AG04450 (cell line): ENCODE data around the gene SPRED2. TPM values are rescaled to one million over a fixed set of nuclear protein-coding genes. Genes with fewer than 3 reads are reported as not detected.
"Not testable (repeated sequence)": the region's sequence is repeated elsewhere in the genome, so short reads cannot be mapped to it uniquely, and the experiment has no call there.

ENCODE experiments used
- CTCF ChIA-PET: fragments of 300-600, 350-600 bp; formaldehyde crosslinking; extraction: SDS; loops from one replicate; lab custom pipeline; 2022; ENCODE audit warnings: antibody characterized with exemption, inconsistent platforms; lab: Charles Lee
- POLR2A ChIA-PET: fragments of 350-600 bp; formaldehyde crosslinking; extraction: SDS; loops from one replicate; lab custom pipeline; 2021; ENCODE audit warnings: antibody characterized with exemption, inconsistent platforms; lab: Yijun Ruan, JAX
- DNase-seq: peaks from one replicate; pipeline ENCODE4 v3.0.0-alpha.2; 2011; ENCODE audit warnings: low read depth, low spot score
- H3K27ac ChIP-seq: one replicate; pipeline ENCODE4 v1.5.1; 2012; ENCODE audit warnings: low read depth, low read length, control low read depth
- H3K27me3 ChIP-seq: one replicate; pipeline ENCODE4 v1.6.0; 2012; ENCODE audit warnings: low read length; ENCODE audit not compliant: control insufficient read depth, insufficient read depth
- H3K4me3 ChIP-seq: 2 replicates; pipeline ENCODE4 v1.5.1; 2011; ENCODE audit warnings: mild to moderate bottlenecking, low read depth, low read length, control low read depth
- H3K9me3 ChIP-seq: 2 replicates; pipeline ENCODE4 v1.5.1; 2012; ENCODE audit warnings: low read length; ENCODE audit not compliant: control insufficient read depth, insufficient read depth
- polyA plus RNA-seq: library from polyadenylated mRNA; depleted of rRNA; stranded (reverse); fragments of >200 nt; gene quantifications from 2 replicates; pipeline ENCODE4 v1.2.3, GENCODE V29; 2011
- TF ChIP-seq, protein P1 (sequence below): IDR thresholded peaks from 2 replicates; pipeline ENCODE4 v1.5.1; 2011; ENCODE audit warnings: low read depth, low read length, control low read depth, inconsistent platforms

SPRED2 gene
- polyA plus RNA-seq, 1 experiment = 18.6 TPM

DNA sequence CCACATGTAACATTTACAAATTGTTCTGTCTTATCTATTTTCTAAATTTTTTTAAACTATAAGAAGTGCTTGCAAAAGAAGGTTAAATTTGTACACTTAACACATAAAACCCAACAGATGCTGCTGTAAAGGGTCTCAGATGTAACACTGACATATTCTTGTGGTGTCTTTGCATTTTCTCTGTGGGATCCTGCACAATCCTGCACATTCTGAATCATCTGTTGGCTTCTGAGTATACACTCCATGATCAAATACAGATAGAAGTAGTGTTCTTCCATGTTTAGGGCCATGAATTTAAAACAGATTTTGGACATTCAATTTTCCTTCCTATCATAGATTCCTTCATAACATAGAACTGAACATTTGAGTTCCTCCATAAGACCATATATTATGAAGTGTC is 89.0 kb downstream of the SPRED2 start:
- no peaks in the 10 kb centered on the region for H3K9me3 ChIP-seq
- ChIA-PET CTCF (no interaction called here), POLR2A (no interaction called here)
- no peak overlapping the region for H3K27ac ChIP-seq
- DNase-seq = no peak
- no peak overlapping the region for H3K4me3 ChIP-seq
- H3K27me3 ChIP-seq = no peaks in the 10 kb centered on the region
- TF ChIP-seq, protein P1, sequence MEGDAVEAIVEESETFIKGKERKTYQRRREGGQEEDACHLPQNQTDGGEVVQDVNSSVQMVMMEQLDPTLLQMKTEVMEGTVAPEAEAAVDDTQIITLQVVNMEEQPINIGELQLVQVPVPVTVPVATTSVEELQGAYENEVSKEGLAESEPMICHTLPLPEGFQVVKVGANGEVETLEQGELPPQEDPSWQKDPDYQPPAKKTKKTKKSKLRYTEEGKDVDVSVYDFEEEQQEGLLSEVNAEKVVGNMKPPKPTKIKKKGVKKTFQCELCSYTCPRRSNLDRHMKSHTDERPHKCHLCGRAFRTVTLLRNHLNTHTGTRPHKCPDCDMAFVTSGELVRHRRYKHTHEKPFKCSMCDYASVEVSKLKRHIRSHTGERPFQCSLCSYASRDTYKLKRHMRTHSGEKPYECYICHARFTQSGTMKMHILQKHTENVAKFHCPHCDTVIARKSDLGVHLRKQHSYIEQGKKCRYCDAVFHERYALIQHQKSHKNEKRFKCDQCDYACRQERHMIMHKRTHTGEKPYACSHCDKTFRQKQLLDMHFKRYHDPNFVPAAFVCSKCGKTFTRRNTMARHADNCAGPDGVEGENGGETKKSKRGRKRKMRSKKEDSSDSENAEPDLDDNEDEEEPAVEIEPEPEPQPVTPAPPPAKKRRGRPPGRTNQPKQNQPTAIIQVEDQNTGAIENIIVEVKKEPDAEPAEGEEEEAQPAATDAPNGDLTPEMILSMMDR = no peak

DNA sequence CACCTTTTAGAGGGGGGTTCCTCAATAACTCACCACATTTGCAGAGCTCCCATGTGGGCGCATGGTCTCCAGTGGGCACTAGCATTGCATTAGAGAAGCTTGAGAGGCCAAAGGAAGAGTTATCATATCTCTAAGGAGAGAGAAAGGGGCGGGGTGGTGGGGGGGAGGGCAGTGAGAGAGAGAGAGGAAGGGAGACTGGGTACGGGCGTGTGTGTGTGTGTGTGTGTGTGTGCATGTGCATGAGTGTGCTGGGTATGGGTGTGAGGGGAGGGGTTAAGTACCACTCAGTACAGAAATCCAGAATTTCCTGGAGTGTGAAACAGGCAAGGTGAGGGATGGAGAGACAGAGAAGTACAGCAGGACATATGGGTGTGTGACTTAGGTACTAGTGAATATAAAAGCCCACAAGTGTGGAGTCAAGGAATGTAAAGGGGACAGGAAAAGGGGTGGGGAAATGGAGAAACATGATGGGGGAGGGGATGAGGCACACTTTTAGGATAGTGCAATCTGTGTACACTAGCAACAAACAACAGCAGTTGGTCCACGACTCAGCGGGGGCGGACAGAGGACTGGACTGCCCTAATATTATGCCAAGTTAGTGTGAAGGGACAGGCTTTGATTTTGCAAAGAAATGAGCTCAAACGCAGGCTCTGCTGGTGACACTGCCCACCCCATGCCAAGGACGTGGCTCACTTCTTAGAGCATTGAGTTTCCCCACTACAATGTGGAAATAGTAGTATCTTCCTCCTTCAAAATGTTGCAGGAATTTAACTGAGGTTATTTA is 91.3 kb downstream of the SPRED2 start:
- TF ChIP-seq, protein P1 = no peak
- DNase-seq = no peak
- Histone ChIP-seq H3K27ac (no peak overlapping the region), H3K4me3 (no peak overlapping the region), H3K9me3 (no peaks in the 10 kb centered on the region), H3K27me3 (no peaks in the 10 kb centered on the region)
- CTCF ChIA-PET = interaction anchor here (1.6 kb wide), 1 partner anchor 9 kb away, joined by 7 read pairs; no protein-coding TSS in a partner anchor
- POLR2A ChIA-PET = no interaction called here

DNA sequence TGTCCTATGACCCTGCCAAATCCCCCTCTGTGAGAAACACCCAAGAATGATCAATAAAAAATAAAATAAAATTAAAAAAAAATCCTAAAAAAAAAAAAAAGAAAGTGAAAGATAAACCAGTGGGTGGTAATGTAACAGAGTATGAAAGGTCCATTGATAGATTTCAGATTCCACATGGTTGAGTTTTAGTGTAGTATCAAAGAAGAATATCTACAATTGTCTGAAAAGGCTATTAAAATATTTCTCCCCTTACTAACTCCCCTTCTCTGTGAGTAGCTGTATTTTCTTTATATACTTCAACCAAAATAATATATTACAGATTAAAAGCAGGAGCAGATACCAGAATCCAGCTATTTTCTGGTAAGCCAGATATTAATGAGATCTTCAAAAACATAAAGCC is 92.8 kb downstream of the SPRED2 start:
- H3K4me3 ChIP-seq = no peak overlapping the region
- POLR2A ChIA-PET = no interaction called here
- H3K27me3 ChIP-seq = no peaks in the 10 kb centered on the region
- TF ChIP-seq, protein P1 = no peak
- H3K9me3 ChIP-seq = no peaks in the 10 kb centered on the region
- no peak overlapping the region for H3K27ac ChIP-seq
- DNase-seq = no peak
- CTCF ChIA-PET = interaction anchor here (1.6 kb wide), 1 partner anchor 11 kb away, joined by 7 read pairs; no protein-coding TSS in a partner anchor

DNA sequence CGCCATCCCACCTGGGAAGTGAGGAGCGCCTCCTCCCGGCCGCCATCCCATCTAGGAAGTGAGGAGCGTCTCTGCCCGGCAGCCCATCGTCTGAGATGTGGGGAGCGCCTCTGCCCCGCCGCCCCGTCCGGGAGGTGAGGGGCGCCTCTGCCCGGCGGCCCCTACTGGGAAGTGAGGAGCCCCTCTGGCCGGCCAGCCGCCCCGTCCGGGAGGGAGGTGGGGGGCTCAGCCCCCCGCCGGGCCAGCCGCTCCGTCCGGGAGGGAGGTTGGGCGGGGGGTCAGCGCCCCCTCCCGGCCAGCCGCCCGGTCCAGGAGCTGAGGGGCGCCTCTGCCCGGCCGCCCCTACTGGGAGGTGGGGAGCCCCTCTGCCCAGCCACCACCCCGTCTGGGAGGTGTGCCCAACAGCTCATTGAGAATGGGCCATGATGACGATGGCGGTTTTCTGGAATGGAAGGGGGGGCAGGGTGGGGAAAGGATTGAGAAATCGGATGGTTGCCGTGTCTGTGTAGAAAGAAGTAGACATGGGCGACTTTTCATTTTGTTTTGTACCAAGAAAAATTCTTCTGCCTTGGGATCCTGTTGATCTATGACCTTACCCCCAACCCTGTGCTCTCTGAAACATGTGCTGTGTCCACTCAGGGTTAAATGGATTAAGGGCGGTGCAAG is 93.4 kb downstream of the SPRED2 start:
- H3K4me3 ChIP-seq, H3K9me3 ChIP-seq, POLR2A ChIA-PET, H3K27ac ChIP-seq, H3K27me3 ChIP-seq, DNase-seq: not testable (repeated sequence)
- CTCF ChIA-PET = interaction anchor here (0.7 kb wide), 1 partner anchor 74 kb away, joined by 3 read pairs; no protein-coding TSS in a partner anchor

DNA sequence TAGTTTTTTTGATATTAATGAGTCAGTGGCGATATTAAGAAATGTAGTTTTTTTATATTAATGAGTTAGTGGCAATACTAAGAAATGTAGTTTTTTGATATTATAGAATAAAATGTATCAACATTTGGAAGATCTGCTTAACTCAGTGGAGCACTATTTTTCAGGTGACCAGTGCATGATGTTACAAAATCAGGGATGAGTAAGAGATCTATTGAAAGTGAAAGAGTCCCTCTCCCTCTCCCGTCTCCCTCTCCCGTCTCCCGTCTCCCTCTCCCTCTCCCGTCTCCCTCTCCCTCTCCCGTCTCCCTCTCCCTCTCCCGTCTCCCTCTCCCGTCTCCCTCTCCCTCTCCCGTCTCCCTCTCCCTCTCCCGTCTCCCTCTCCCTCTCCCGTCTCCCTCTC is 94.5 kb downstream of the SPRED2 start:
- H3K4me3 ChIP-seq, H3K27ac ChIP-seq, DNase-seq, H3K9me3 ChIP-seq, POLR2A ChIA-PET, H3K27me3 ChIP-seq: not testable (repeated sequence)
- CTCF ChIA-PET = interaction anchor here (0.6 kb wide), 1 partner anchor 180 kb away, joined by 3 read pairs; no protein-coding TSS in a partner anchor

DNA sequence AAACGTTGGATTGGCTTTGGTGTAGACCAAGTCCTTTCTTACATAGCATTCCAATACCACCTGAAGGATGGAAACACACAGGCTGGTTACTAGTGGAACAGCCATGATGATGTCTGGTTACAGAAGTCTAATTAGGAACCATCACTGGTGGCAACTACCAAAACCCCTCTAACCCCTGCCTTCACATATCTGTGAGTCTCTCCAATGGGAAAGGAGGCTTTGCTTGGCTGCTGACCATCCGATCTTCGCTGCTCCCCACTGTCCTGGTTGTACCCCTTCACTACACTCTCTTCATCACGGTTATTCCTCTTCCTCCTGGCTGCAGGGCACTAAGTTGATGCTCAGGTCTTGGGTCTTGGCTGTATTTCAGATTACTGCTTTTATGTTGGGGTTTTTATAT is 97.7 kb downstream of the SPRED2 start:
- H3K4me3 ChIP-seq = no peak overlapping the region
- H3K27ac ChIP-seq = no peak overlapping the region
- no peaks in the 10 kb centered on the region for H3K27me3 ChIP-seq
- TF ChIP-seq, protein P1 = no peak
- no peaks in the 10 kb centered on the region for H3K9me3 ChIP-seq
- POLR2A ChIA-PET = no interaction called here
- DNase-seq = no peak
- CTCF ChIA-PET = no interaction called here
